GM19025 (cell line): ENCODE results near the gene FSTL1.
"Not testable (repeated sequence)": the region's sequence is repeated elsewhere in the genome, so short reads cannot be mapped to it uniquely, and the experiment has no call there.

Experiments used
- ATAC-seq: cut with Tn5 transposase; IDR thresholded peaks from one replicate; pipeline ENCODE4 v1.9.1; 2021; ENCODE audit warnings: mild to moderate bottlenecking, low read depth, moderate library complexity; ENCODE audit not compliant: unreplicated experiment

The FSTL1 gene

DNA sequence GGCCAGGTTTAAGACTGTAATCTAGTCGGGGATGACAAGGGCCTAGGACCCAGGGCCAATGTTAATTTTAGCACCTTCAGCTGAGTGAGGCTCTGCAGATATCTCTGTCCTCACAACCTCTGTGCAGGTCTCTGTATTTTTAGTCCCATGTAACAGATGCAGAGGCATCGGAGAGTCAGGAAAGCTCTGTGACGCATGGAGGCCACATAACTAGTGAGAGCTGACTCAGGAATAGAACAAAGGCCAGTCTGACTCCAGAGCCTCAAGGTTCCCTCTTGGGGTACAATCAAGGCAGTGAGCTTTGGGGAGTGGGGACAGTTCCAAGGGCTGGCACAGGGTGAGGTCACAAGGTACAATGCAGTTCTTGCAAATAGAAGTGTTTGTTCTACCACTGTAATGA lies 31.0 kb downstream of the FSTL1 start:
- no peak for ATAC-seq

DNA sequence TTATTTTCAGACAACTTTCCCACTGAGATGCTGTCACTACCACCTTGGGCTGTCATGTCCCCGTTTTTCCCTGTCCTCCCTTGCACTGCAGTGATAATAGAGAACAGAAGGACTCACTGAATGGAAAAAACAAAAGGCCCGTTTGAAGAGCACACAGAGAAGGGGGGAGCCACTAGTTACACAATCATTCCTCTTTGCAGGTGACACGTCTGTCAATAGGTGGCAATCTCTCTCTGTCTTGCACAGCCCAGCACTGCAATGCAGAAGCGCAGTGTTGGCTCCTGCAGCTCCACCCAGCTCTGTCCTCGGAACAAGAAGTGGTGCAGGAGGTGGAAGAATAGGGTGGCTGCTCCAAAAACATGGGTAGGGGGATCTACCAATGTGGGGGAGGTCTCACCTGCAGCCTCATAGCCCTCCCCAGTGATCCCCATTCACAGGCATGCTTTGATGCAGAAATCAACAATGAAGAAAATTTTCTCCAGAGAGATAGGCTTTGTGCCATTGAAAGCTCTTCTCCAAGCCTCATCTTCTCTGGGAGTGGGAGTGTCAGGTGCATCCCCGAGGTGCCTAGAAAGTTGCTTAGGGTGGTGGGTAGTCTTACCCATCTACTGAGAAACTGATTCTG lies 31.8 kb downstream of the FSTL1 start:
- ATAC-seq, result no peak

DNA sequence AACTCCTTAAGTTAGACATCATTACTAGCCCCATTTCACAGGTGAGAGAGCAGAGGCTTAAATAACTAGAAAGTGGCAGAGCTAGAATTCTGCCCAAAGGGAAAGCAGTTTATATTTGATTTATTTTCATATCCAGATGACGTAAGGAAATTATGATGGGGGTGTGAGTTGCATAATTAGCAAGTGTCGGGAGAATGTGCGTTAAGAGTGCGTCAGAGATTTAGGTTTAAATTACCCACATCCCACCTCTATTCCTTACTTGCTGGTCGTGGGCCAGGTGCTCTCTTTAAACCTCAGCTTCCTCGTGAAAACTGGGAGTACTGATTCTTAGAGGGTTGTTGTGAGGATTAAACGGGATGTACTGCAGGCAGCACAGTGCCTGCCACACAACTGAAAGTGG lies 32.3 kb downstream of the FSTL1 start:
- no peak for ATAC-seq

DNA sequence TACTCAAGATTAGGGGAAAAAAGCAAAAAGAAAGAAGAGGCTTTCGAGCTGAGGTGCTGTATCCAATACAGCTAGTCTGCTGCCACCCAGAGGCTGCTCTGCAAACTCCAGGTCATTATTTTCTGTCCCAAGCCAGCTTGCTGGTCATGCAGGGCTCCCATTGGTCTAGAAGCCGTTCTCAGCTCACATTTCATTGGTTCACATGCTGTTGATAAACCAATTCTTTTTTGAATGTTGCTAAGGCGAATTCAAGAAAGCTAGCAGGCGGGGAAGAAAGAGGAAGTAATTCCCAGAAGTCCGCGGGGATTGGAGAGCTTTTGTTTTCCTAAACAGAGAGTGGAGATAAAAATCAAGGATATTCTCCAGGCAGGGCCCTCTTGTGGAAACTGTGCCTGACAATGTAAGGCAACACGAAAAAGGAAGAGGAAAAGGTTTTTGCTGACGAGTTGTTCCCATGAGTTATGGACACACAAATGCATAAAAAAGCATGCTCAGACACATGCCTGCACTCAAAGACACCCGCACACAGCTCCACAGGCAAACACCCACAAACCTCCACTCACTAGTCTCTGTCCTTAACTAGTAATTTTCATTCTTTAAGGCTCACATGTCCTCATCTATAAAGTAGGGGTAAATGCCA lies 33.4 kb downstream of the FSTL1 start:
- peak; percentile 100 for ATAC-seq

DNA sequence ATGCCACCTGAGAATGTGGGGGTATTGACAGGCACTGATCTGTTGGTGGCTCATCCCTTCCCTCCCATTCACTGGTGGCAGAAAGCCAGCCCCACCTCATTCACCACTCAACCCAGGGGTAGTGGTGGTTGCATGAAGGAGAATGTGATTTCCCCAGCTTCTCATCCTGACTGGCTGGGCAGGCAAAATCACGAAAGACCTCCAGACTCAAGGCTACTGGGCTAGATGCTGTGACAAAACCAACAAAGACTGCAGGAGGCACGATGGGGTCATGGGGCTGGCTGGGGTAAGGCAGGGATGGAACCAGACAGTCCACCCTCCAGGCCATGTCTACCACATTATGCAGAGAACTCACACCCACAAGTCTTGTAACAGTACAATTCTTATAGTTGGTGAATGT lies 33.9 kb downstream of the FSTL1 start:
- ATAC-seq, result peak; percentile 11

DNA sequence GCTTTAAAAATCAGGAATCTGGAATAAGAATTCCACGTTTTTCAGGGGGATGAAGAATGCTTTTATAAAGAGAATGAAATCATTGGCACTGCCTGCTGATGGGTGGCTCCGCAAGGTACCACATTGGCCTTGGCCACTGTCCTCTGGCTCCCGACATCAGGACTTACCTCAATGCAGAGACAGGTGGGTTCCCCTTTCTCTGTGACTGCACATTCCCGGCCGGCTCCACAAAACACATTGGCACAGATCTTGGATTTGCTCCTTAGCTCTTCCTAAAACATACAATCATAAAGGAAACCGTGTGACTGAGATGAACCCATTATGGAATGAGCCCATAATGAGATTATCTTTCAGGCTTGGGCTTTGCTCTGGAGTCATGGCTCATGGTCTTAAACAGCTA lies 35.0 kb downstream of the FSTL1 start:
- ATAC-seq, result no peak

DNA sequence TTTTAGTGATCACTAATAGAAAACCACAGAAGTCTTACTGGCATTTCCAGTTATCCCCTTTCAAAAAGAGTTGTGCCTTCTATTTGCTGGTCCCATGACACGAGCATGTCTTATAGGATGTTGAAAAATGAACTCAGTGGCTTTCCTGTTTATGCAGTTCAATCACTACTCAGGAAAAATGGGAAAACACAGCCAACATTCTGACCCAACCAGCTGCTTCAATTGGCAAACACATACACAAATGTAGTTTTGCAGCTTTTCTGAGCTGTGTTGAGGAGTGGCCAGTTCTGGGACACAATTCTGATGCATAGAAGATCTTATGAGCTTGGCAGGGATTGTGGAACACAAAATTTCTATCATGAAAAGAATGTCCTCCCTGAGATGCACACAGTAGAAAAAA lies 40.3 kb downstream of the FSTL1 start:
- ATAC-seq, result no peak

DNA sequence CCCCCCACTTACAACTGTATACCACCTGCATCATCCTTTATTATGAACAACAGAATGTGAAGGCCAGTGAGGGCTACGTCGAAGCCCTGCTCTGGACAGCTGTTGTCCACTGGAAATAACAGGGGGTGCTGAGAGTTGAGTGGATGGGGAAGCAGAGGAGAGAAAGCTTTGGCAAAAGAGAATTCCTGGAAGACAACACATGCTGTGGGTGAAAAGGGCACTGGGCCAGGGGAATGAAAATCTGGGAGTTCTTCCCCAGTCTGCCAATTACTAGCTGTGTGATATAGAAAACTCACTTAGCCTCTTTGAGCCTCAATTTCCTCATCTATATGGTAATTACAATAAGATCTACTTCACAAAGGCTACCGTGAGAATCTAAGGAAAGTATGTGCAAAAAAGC lies 40.7 kb downstream of the FSTL1 start:
- no peak for ATAC-seq

DNA sequence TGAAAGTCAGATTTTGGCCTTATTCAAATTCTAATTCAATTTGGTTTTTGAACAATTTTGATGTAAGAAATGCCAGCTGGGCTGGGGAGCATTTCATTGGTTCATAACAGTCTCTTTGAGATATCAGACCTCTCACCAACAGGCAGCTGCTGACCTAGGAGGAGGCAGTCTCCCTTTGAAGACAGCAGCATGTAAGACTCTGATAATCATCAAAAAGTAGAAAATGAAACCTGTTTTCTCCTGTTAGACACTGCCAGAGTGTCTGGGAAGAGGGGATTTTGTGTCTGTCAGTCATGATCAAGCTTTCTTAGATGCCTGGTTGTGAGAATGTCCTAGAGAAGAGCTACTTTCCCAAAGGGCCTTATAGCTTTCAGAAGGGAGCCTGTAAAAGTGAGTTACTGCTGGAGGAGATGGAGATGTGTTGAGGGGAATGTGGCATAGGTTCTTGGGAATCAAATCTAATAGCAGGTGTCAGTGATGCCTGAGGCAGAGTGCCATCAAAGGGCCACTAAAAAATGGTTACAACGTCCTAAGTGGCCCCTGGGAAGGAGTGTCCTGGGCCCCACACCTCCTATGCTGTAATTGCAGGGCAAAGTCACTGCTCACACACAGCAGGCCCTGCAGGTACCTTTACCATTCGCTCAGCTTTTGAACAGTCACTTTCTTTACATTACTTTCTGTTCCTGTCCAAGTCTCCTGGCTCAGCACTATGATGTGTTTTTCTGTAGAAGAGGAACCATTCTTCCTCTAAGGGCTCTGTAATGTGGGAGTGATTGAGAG lies 43.1 kb downstream of the FSTL1 start:
- no peak for ATAC-seq

DNA sequence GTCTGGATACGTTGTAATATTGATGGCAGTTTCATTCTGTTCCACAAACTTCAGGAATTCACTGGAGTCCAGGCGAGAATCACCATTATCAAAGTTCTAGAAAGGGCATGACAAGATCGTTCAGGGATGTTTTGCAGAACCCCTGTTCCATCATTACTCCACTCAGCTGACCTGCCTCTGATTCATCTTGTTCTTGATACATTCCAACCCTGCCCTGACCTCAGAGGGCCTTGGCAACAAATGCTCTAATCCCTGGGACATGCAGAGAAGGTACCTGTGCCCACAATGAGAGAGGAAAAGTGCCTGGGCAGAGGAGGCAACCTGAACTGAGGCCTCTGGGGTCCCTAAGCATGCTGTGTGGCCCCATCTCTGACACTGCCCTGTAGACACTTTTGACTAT lies 45.9 kb downstream of the FSTL1 start:
- no peak for ATAC-seq

DNA sequence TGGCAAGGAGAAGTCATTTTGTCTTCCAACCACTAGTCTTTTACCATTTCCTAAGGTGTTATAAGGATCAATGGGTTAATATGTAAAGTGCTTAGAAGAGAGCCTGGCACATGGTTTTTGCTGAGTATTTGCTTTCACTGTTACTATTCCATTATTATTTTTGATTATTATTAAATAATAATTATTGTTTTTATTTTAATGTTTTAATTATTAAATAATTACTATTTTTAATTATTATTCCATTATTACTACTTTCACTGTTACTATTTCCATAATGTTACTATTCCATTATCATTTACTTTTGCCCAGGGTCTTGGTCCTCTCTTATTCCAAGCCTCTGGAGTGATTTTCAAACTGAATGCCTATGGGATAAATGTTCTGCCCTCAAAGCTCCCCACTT lies 48.5 kb downstream of the FSTL1 start:
- no peak for ATAC-seq

DNA sequence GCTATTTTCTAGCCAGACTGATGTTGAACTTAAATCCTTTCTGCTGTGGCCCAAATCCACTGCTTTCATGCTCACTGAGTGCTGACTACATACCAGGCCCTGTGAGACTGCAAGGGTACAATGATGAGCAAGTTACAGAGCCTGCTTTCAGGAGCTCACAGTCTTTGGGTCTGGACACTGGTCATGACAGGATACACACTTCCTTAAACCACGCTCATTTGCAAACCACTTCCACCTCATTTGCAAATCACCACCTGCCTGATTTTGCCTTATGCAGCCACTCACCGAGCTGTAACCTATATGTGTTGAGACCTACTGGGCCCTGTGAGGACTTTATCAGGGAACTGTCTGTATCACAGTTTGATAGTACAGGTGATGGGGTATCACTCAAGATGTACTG lies 51.4 kb downstream of the FSTL1 start:
- ATAC-seq, result peak; percentile 68

DNA sequence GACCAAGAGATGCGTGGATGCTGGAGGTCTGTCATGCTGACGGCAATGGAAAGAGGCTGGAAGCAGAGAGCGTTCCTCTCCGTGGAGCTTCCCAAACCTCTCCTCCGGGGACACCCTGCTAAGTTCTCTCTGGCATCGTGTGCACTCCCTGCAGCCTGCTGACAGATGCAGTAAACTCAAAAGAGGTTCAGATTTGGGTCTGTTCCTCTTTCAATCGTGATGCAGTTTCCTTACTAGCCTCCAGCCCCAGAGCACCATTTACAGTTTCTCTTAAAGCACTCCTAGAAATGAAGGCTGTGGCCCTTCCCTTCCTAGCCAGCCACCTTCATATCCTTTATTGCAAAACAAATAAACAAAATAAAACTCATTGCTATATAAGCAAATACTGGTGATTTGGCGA lies 54.3 kb downstream of the FSTL1 start:
- no peak for ATAC-seq

DNA sequence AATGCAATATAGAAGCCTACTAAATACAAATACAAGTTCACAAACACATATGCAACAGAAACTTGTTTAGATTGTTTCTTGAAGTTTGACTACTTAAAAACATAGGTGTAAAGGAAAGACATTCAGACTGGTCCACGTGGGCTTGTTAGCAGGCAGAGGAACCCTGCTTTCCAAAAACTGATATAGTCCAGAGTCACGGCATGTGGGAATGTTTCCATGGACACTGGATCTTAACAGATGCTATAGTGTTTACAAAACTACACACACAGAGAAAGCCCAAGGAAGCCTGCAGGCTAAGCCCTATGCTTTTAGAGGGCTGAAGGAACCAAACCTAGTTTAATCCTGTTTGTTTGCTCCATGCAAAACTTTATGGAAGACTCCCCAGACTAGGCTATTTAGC lies 56.4 kb downstream of the FSTL1 start:
- ATAC-seq, result no peak

DNA sequence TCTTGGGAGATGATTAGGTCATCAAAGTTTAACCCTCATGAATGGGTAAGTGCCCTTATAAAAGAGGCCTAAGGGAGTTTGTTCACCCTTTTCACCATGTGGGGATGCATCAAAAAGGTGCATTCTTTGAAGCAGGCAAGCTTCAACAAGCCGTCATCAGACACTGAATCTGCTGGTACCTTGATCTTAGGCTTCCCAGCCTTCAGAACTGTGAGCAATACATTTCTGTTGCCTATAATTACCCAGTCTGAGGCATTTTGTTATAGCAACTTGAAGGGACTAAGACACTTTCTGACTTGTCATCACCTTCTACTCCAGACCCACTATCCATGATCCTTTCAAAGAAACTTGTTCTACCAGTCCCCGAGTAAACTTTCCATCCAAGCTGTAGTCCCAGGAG lies 57.0 kb downstream of the FSTL1 start:
- no peak for ATAC-seq

DNA sequence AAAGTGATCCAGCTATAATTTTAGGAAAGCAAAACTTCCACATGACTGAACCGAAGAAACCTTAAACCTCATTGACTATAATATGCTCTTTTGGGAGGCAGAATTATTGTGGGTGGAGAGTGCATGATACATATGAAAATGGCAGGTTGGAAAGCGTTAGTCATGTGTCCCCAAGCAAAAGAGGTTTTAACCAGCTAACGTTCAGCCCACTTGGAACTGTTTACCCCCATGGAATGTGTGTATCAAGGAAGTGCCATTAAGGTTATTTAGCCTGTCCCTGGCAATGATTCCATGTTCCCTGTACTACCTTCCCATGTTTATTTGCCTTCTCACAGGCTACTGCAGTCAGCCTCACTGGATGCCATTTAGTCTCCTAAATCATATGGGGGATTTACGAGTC lies 57.5 kb downstream of the FSTL1 start:
- no peak for ATAC-seq

DNA sequence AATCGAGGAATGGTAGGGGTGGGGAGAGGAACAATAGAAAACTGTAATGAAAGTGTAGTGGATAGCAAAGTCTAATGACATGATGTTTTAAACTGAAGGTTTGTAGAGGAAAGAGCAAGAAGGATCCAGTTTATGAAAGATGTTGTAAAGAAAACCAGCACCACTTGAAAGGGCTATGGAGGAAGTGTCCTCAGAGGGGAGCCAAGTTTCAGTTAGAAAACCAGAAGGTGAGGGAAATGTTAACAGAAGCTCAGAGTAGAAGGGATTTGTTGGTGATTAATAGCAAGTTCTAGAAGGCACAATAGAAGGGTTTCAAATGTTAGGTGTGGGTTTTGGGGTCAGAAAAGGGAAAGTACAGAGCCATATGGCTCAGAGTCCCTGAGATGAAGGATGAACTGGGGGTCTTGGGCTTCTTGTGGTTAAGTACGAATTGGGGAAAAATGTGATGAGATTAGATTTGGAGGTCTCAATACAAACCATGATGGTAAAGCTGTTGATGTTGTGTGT lies 67.8 kb downstream of the FSTL1 start:
- no peak for ATAC-seq

DNA sequence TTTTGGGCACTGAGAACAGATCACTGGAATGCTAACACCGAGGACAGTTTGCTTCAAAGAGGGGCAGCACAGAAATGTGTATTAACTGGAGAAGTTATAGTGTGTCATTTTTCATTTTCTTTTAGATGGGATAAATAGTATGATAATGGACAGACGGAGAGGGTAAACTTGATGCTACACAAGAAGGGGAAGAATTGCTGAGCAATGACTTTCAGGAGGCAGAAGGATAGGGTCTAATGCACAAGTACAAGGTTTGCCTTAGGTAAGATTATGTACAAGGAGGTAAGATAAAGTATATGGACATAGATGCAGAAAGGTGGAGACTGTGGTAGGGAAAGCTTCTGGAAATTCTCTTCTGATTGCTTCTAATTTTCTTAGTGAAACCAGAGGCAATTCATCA lies 69.3 kb downstream of the FSTL1 start:
- no peak for ATAC-seq

DNA sequence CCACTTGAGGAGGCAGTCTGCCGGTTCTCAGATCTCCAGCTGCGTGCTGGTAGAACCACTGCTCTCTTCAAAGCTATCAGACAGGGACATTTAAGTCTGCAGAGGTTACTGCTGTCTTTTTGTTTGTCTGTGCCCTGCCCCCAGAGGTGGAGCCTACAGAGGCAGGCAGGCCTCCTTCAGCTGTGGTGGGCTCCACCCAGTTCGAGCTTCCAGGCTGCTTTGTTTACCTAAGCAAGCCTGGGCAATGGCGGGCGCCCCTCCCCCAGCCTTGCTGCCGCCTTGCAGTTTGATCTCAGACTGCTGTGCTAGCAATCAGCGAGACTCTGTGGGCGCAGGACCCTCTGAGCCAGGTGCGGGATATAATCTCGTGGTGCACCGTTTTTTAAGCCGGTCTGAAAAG lies 72.8 kb downstream of the FSTL1 start:
- not testable (repeated sequence) for ATAC-seq

DNA sequence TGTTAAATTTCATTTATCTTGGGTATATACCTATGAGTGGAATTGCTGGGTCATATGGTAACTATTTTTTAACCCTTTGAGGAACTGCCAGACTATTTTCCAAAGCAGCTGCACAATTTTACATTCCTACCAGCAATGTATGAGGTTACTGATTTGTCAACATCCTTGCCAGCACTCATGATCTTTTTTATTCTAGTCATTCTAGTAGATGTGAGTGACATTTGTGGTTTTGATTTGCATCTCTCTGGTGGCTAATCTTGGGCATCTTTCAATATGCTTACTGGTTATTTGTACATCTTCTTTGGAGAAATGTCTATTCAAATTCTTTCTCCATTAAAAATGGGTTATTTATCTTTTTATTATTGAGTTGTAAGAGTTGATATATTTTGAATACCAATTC lies 80.3 kb downstream of the FSTL1 start:
- ATAC-seq, result no peak

DNA sequence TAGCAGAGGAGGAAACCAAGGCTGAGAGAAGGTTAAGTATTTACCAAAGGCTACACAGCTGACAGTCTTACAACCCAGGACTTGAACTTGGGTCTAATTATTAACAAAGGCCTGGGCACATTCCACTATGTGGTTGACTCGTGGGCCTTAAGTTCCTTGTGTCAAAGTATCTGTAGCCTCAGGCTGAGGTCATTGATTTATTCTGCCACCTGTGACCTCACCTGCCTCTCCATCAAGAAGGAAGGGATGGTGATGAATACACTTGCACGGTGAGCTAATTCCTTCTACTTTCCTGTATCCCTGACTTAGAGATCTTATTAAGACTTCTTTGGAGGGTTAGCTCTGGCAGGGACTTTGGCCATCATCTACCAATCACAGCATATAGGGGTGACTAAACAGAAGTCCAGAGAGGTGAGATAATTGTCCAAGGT lies 81.7 kb downstream of the FSTL1 start:
- ATAC-seq, result peak; percentile 91

DNA sequence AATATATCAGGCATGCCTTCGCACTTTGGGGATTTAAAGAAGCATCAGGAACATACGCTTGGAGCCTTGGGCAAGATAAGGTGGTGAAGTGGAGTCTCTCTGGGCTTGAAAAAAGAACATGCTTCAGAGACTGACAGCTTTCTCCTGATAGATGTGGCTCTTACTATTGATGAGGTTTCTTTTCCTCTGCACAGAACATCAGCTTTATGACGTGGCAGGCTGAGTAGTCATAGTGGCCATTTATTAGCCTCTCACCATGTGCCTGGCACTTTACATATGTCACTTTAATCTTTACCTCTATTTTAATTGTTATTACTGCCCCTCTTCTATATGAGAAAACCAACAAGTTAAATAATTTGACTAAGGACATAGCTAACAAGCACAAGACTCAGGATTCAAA lies 82.6 kb downstream of the FSTL1 start:
- ATAC-seq, result no peak
